Astrocyte of the hippocampus (primary cell): ENCODE measurements around the gene CNTN4.

Experiments
- DNase-seq: peaks from one replicate; pipeline ENCODE4 v3.0.0; 2011; ENCODE audit warnings: low read depth, low spot score

Gene CNTN4

GRCh38 chr3:2148561-2149340 lies 50.1 kb downstream of the CNTN4 start:
- DNase-seq: no peak

GRCh38 chr3:2153053-2153452 lies 54.4 kb downstream of the CNTN4 start:
- DNase-seq: no peak

DNA sequence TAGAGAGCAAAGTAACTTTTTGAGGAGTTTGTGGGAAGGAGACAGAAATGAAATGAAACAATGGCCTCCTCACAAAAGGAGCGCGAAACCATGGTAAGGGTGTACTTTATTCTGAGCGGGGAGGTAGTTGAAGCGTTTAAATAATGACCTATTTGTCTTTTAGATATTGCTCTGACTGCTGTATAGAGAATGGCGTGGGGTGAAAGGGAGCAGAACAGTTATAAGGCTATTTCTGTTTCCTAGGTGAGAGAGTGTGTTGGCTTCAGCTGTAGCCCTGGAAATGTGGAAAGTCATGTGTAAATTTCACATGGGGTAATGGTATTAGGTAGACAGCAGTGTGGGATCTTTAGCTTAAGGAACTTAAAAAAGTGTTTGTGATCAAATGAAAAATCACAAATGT lies 54.9 kb downstream of the CNTN4 start:
- DNase-seq: no peak

- DNase-seq: peak; percentile 9
Measured at GRCh38 chr3:2154621-2155020, 56.0 kb downstream of the CNTN4 start.

DNA sequence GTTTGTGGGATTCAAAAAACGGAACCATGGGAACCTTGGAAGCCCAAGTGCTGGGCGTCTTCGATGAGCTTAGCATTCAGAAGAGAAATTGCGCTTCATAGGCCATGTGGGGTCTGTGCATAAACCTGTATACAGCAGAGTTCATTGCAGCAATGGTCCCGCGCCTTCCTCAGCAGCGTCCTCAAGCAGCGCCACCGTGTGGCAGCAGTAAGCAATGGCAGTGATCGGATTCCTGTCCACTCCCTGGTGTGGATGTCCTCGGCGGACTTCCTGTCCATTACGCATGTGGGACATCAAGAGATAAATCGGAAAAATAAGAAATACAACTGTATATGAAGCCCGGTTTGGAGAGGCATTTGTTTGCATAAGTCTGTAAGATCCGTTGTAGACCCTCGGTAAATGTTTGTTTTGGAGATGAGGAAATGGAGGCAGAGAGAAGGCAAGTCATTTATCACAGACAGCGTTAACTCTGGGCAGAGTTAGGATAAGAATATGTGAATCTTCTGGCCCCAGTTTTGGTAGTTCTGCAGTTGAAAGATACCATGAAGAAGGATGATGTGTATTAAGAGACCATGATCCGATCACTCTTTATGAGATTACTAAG lies 57.7 kb downstream of the CNTN4 start:
- no peak for DNase-seq

- DNase-seq: no peak
Measured at GRCh38 chr3:2158828-2159227, 60.2 kb downstream of the CNTN4 start.

DNA sequence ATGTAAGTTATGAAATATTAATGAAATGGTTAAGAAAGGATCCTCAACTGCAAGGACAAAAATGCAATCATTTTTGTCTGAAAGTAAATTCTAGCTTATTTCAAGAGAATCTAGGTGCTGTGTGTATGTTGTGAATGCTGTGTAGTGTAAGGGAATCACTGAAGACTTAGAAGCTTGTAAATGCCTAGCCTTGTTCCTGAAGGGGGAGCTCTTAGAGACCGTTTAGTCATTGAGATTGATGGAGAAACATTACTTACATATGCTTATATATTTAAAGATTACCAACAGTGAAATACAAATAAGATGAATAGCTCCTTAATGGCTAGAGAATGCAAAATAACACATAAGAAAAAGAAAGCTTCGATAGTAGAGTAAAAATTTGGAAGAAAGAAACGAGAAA lies 67.9 kb downstream of the CNTN4 start:
- no peak for DNase-seq

DNA sequence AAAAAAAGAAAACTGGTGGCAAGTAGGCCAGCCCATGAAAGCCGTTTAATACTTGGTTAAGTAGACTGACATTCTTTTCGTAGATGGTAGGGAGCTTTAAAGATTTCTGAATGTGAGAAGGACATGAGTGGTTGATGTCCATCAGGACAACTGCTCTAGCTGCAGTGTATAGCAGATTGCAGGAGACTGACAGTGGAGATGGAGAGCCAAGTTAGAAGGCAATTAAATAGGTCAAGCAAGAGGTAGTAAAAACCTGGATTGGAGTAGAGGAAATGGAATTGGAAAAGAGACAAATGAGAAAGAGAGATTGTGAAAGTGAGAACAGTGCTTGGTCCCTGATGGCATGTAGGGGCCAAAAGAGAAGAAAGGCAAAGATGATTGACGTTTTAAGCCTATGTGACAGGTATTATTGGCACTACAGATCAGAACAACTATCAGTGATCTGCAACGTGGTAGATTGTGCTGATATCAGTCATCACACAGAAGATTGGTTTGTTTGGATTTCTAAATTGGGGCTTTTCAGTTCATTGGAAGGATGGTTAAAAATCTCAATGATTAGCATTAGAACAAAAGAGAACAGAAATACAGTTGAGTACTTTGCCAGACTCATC lies 74.0 kb downstream of the CNTN4 start:
- DNase-seq: no peak

DNA sequence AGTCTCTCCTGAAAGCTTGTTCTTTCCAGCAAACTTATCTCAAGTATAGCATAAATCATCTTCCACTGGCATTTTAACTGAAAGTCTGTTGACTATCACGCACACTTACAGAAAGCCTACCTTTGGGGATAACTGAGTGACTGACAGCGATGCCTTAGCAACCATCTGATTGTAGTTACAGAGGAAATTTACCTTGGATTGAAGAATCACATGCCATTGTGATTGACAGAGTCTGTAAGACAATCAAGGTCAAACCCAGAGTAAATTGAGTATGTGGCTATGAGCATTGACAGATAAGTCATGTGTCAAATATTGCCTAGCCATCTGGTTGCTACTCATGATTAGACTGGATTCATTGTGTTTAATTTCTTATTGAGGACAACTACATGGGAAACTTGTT lies 82.0 kb downstream of the CNTN4 start:
- DNase-seq: no peak

DNA sequence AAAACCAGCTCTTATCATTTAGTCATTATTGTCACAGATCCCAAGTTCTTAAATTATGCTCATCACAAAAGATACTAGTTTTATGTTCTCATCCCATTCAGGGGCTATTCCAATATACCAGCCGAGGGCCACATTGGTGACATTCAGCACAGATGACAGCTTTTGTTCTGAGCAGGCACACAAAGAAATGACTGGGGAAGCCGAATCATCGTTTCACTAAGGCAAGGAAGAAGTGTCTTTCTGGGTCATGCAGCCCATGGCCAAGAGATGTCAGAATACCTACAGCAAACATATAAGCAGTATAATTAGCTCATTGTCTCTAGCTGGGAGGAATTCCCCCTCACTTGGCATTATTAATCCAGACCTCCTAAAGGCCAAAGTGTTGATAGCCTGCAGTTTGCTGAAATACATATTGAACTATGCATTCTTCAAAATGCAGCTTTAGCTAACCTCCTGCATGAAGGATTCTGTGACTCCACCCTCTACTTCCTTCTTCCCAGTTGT lies 100.2 kb downstream of the CNTN4 start:
- DNase-seq: no peak

- DNase-seq: no peak
Measured at GRCh38 chr3:2204054-2204453, 105.4 kb downstream of the CNTN4 start.

DNA sequence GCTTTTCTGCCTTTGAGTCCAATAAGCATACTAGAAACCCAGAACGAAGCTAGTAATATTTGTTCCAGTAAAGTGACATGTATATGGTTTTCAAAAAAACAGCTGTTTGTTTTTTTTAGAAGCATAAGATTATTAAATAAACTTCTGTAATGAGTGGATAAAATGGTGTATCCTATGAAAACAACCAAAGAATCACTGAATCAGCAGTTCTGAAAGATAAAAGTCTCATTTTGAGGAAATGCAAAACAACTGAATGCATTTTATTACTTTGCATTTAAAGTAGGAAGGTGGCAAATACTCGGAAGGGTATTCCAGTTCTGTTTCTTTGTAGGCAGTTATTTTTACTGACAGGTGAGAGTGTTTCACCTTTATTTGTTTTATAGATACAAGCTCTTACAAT lies 107.0 kb downstream of the CNTN4 start:
- DNase-seq: no peak

DNA sequence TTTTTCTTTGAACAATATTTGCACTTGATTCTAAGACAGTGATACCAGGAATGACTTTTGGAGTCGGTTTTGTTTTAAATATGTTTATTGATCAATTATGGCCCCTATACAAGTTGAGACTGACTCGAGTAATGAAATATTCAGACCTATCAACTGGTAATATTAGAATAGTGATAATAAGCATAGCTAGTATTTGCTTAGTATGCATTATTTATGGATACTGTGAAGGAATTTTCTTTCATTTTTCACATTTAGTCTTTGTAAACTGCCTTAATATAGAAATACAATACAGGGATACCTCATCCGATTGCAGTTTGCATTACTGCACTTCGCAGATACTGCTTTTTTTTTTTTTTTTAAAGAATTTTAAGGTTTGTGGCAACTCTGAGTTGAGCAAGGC lies 107.9 kb downstream of the CNTN4 start:
- no peak for DNase-seq

- no peak for DNase-seq
Measured at GRCh38 chr3:2211568-2211967, 112.9 kb downstream of the CNTN4 start.

- DNase-seq: no peak
Measured at GRCh38 chr3:2212206-2212605, 113.5 kb downstream of the CNTN4 start.

- DNase-seq: no peak
Measured at GRCh38 chr3:2218375-2218774, 119.7 kb downstream of the CNTN4 start.

DNA sequence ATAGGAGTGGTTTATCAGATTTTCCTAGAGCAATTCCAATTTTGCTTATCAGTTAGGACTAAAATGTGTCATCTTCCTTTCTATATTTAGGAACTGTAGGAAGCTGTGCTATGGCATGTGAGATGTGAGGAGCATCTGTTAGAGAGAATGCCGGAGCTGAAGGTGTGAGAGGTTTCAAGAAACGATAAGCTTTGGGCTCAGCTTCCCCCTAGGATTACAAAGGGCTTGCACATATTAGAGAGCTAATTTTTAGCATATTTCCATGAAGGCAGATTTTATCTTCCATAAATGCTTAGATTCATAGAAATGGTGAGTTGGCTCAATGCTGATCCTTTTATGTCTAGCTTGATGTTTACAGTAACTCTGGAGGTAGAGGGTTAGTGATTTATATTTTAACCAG lies 120.2 kb downstream of the CNTN4 start:
- DNase-seq: no peak

- DNase-seq: no peak
Measured at GRCh38 chr3:2236203-2236602, 137.5 kb downstream of the CNTN4 start.

DNA sequence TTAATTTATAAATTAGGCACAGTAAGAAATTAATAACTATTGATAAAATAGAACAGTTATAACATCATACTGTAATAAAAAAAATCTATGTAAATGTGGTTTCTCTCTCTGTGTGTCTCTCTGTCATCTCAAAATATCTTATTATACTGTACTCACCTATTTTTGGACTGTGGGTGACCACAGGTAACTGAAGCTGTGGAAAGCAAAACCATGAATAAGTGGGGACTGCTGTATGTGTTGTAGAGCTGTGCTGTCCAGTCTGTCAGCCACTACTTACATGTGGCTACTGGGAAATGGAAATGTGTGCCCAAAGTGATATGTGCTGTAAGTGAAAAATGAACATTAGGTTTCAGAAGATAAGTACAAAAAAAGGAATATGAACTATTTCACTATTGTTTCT lies 145.5 kb downstream of the CNTN4 start:
- DNase-seq: no peak

DNA sequence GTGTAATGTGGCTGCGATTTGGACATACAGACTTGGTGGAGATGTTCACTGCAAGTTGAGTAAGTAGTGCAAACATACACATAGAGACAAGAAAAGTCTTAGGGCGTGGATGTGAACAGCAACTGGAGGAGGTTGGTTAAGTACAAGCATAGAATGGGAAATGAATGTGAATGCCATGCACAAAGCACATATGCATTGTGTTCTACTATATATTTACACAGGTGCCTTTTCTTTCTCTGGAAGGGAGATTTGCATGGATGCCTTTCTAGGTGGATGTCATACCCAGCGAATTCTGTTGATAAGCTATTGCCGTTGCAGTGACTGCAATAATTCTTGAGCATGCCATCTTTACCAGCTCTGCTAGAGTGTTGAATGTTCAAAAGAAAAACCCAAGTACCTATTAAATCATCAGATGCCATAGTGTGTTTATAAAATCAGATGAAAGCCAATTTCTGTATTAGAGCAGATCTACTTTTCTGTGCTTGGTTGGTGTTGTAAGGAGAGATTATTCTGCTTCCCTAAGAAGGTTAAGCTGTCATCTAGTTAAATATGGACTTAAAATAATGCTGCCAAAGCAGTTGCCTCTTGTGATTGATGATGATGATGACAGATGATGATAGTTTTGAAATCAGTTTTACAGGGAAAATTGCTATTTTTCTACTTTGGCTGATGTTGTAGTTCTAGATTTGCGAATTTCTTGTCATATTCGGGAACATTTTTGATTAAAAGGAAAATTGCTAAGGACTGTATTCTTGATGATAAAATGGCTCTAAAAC lies 148.4 kb downstream of the CNTN4 start:
- DNase-seq: no peak

DNA sequence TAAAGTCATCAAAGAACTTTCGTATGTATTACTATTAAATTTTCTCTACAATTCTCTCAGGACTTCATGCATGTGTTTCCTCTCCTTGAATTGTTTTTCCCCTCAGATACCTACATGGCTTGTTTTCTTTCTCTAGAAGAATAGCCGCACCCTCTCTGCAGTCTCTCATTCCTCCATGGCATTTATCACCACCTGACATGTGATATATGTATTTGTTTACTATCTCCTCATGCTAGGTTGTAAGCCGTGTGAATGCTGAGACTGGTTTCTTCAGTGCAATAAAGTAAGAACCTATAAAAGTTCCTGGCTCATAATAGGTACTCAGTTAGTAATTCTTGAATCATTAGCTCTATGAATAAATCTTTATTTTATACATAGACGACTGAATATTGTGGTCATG lies 149.2 kb downstream of the CNTN4 start:
- no peak for DNase-seq

DNA sequence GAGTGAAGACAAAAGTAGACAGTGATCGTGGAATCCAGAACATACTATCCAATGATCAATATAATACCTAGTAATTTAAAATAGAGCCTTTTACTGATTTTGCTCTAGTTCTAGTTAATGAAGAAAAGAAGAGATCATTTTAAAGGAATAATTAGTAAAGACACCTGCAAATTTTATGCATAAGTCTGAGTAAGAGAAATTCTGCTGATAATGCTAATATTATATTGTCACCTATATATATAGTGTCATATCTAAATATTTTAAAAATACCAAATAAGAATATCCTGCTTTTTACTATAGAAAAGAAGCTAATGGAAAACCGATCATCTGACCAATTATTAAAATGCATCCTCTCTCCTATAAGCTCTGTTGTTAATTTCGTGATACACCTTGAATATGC lies 152.1 kb downstream of the CNTN4 start:
- DNase-seq: no peak
